Tibial nerve (tissue), 4 donors: Measurements from ENCODE around the gene ACAD10. TPM values are rescaled to one million over a fixed set of nuclear protein-coding genes. Genes with fewer than 3 reads are reported as not detected.

Experiments
- DNase-seq, 2 donors: peaks; one replicate each; pipeline ENCODE4 v3.0.0-alpha.2; 2019; ENCODE audit warnings: low spot score in 2 of 2
- H3K27ac ChIP-seq, 4 donors: fragments of 200-600 bp; sonication (generic) in 3 of 4; one replicate each; pipeline ENCODE4 v1.5.1; 2017 to 2019; ENCODE audit warnings: mild to moderate bottlenecking in 1 of 4
- H3K27me3 ChIP-seq, 2 donors: fragments of 200-600 bp; sonication (generic) in 1 of 2; one replicate each; pipeline versions ENCODE4 v1.5.1 to v1.6.0; 2017 to 2019
- H3K36me3 ChIP-seq, 3 donors: fragments of 200-600 bp; sonication (generic); one replicate each; pipeline ENCODE4 v1.5.1; 2018 to 2019
- H3K4me1 ChIP-seq, 4 donors: fragments of 200-600 bp; sonication (generic) in 3 of 4; one replicate each; pipeline ENCODE4 v1.5.1; 2017 to 2019
- H3K4me3 ChIP-seq, 4 donors: fragments of 200-600 bp; sonication (generic) in 3 of 4; one replicate each; pipeline ENCODE4 v1.5.1; 2017 to 2019; ENCODE audit warnings: mild to moderate bottlenecking in 1 of 4, moderate library complexity in 1 of 4
- H3K9me3 ChIP-seq, 4 donors: fragments of 200-600 bp; sonication (generic) in 3 of 4; one replicate each; pipeline ENCODE4 v1.5.1; 2017 to 2019
- EP300 ChIP-seq, 2 donors: sonication (generic); formaldehyde crosslinking; IDR thresholded peaks; one replicate each; pipeline ENCODE4 v1.6.1; 2017; ENCODE audit warnings: antibody characterized with exemption in 2 of 2, mild to moderate bottlenecking in 1 of 2
- POLR2A ChIP-seq, 2 donors: fragments of 450-650 bp; IDR thresholded peaks; one replicate each; pipeline ENCODE4 v1.6.1; 2017; ENCODE audit warnings: antibody characterized with exemption in 2 of 2, mild to moderate bottlenecking in 2 of 2, moderate library complexity in 2 of 2
- WGBS, 2 donors: methylation state at CpG; one replicate each; pipeline ENCODE4 v1.1.5; 2018; 5-methylcytosine and 5-hydroxymethylcytosine counted together
- total RNA-seq, 4 donors: library from RNA; depleted of rRNA; stranded (reverse); fragments of >200 nt; gene quantifications; one replicate each; pipeline ENCODE4 v1.1.0, GENCODE V29; 2016
- TF ChIP-seq, protein P1 (sequence below), 5 experiments: fragments of 200-600 bp in 3 of 5; fragments of 450-650 bp in 2 of 5; sonication (generic) in 3 of 5; IDR thresholded peaks; one replicate each; pipeline ENCODE4 v1.5.1; 2016 to 2019; ENCODE audit warnings: antibody characterized with exemption in 5 of 5, mild to moderate bottlenecking in 3 of 5, moderate library complexity in 2 of 5

The ACAD10 gene
- total RNA-seq, 4 donors from 2014 or later = 20.3 to 41.4 (median 21.4) TPM

DNA sequence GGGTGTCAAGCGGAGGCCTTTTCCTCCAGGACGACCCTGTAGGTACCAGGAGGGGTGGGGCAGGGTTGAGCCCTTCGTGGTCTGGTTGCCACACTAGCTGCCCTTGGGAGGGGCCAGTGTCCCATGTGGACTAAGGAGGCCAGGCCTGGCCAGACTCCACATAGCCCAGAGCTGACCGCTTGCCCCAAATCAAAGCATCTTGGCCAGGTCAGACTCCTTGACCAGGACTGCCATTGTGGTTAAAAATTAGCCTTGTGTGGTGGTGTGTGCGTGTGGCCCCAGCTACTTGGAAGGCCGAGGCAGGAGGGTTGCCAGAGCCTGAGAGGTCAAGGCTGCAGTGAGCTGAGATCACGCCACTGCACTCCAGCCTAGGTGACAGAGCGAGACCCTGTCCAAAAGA is 105.7 kb downstream of the ACAD10 start:
- no peak for TF ChIP-seq POLR2A (IDR thresholded peaks at IDR 0.05)
- TF ChIP-seq EP300 (IDR thresholded peaks at IDR 0.05) = no peak
- TF ChIP-seq, protein P1, sequence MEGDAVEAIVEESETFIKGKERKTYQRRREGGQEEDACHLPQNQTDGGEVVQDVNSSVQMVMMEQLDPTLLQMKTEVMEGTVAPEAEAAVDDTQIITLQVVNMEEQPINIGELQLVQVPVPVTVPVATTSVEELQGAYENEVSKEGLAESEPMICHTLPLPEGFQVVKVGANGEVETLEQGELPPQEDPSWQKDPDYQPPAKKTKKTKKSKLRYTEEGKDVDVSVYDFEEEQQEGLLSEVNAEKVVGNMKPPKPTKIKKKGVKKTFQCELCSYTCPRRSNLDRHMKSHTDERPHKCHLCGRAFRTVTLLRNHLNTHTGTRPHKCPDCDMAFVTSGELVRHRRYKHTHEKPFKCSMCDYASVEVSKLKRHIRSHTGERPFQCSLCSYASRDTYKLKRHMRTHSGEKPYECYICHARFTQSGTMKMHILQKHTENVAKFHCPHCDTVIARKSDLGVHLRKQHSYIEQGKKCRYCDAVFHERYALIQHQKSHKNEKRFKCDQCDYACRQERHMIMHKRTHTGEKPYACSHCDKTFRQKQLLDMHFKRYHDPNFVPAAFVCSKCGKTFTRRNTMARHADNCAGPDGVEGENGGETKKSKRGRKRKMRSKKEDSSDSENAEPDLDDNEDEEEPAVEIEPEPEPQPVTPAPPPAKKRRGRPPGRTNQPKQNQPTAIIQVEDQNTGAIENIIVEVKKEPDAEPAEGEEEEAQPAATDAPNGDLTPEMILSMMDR (IDR thresholded peaks at IDR 0.05) = no peak
- H3K9me3 ChIP-seq = no peaks in the 10 kb centered on the region
- no peaks in the 10 kb centered on the region for H3K27me3 ChIP-seq
- 75 to 90% methylated on average over 4 to 6 of the region's 8 CpGs for WGBS, 2 donors
- H3K4me3 ChIP-seq = no peak overlapping the region
- peak overlapping the region in 2 of 4 donors; percentile 40 to 47 for H3K27ac ChIP-seq
- peaks cover 0 to 13% (median 0%) of the 10 kb centered on the region in 4 donors for H3K4me1 ChIP-seq
- peaks cover 2 to 97% (median 27%) of the 10 kb centered on the region in 3 donors for H3K36me3 ChIP-seq
- DNase-seq = no peak

- peaks cover 0 to 13% (median 0%) of the 10 kb centered on the region in 4 donors for H3K4me1 ChIP-seq
- H3K27me3 ChIP-seq = no peaks in the 10 kb centered on the region
- peaks cover 2 to 97% (median 29%) of the 10 kb centered on the region in 3 donors for H3K36me3 ChIP-seq
- no peak for TF ChIP-seq POLR2A (IDR thresholded peaks at IDR 0.05)
- no peak for TF ChIP-seq EP300 (IDR thresholded peaks at IDR 0.05)
- TF ChIP-seq, protein P1 (IDR thresholded peaks at IDR 0.05) = no peak
- H3K9me3 ChIP-seq = no peaks in the 10 kb centered on the region
- DNase-seq = peak; percentile 32 to 45
- peak overlapping the region in 1 of 4 donors; percentile 63 for H3K27ac ChIP-seq
- WGBS, 2 donors = 86 to 87% methylated on average over 21 to 27 of the region's 27 CpGs
- H3K4me3 ChIP-seq = no peak overlapping the region
Measured at GRCh38 chr12:111792155-111792855, 106.5 kb downstream of the ACAD10 start.

- H3K9me3 ChIP-seq = no peaks in the 10 kb centered on the region
- 83 to 94% methylated on average over 3 of the region's 3 CpGs for WGBS, 2 donors
- H3K4me1 ChIP-seq = peaks cover 0 to 13% (median 0%) of the 10 kb centered on the region in 4 donors
- no peak overlapping the region for H3K4me3 ChIP-seq
- H3K36me3 ChIP-seq = peaks cover 2 to 97% (median 29%) of the 10 kb centered on the region in 3 donors
- H3K27ac ChIP-seq = peak overlapping the region in 1 of 4 donors; percentile 63
- no peaks in the 10 kb centered on the region for H3K27me3 ChIP-seq
- no peak for DNase-seq
- TF ChIP-seq, protein P1 (IDR thresholded peaks at IDR 0.05) = no peak
- no peak for TF ChIP-seq EP300 (IDR thresholded peaks at IDR 0.05)
- no peak for TF ChIP-seq POLR2A (IDR thresholded peaks at IDR 0.05)
Measured at GRCh38 chr12:111792856-111793235, 107.0 kb downstream of the ACAD10 start.

GRCh38 chr12:111798182-111798581 is 112.3 kb downstream of the ACAD10 start:
- H3K4me1 ChIP-seq = no peaks in the 10 kb centered on the region
- TF ChIP-seq POLR2A (IDR thresholded peaks at IDR 0.05) (no peak), EP300 (IDR thresholded peaks at IDR 0.05) (no peak)
- TF ChIP-seq, protein P1 (IDR thresholded peaks at IDR 0.05) = no peak
- H3K27ac ChIP-seq = no peak overlapping the region
- 85 to 87% methylated on average over 4 of the region's 4 CpGs for WGBS, 2 donors
- no peak overlapping the region for H3K4me3 ChIP-seq
- peaks cover 0 to 100% (median 17%) of the 10 kb centered on the region in 3 donors for H3K36me3 ChIP-seq
- H3K27me3 ChIP-seq = no peaks in the 10 kb centered on the region
- H3K9me3 ChIP-seq = no peaks in the 10 kb centered on the region
- no peak for DNase-seq

GRCh38 chr12:111799758-111800157 is 113.9 kb downstream of the ACAD10 start:
- no peak overlapping the region for H3K4me3 ChIP-seq
- H3K36me3 ChIP-seq = peaks cover 2 to 100% (median 17%) of the 10 kb centered on the region in 3 donors
- WGBS, 2 donors = 94 to 97% methylated on average over 9 of the region's 9 CpGs
- H3K4me1 ChIP-seq = no peaks in the 10 kb centered on the region
- no peaks in the 10 kb centered on the region for H3K9me3 ChIP-seq
- H3K27me3 ChIP-seq = no peaks in the 10 kb centered on the region
- no peak overlapping the region for H3K27ac ChIP-seq
- DNase-seq = no peak
- TF ChIP-seq POLR2A (IDR thresholded peaks at IDR 0.05) = no peak
- TF ChIP-seq EP300 (IDR thresholded peaks at IDR 0.05) = no peak
- TF ChIP-seq, protein P1 (IDR thresholded peaks at IDR 0.05) = no peak
